GM18907 (cell line): ENCODE data around the gene RPL22L1.
"Not testable (repeated sequence)": the region's sequence is repeated elsewhere in the genome, so short reads cannot be mapped to it uniquely, and the experiment has no call there.

ENCODE experiments used
- ATAC-seq: cut with Tn5 transposase; IDR thresholded peaks from one replicate; pipeline ENCODE4 v1.9.1; 2021; ENCODE audit warnings: mild to moderate bottlenecking, moderate library complexity; ENCODE audit not compliant: unreplicated experiment

The RPL22L1 gene

GRCh38 chr3:170869645-170870593 is at the start of gene RPL22L1:
RPL22L1 (minus strand) TSS chr3:170870195; CDS start chr3:170870167, 28 bp downstream.
- ATAC-seq, result peak; percentile 96

- no peak for ATAC-seq
Observed at GRCh38 chr3:170918715-170919114, 48.7 kb upstream of the RPL22L1 start.

GRCh38 chr3:170914690-170915089 is 44.7 kb upstream of the RPL22L1 start:
- no peak for ATAC-seq

GRCh38 chr3:170914212-170914611 is 44.2 kb upstream of the RPL22L1 start:
- ATAC-seq, result no peak

- no peak for ATAC-seq
Observed at GRCh38 chr3:170911051-170911450, 41.1 kb upstream of the RPL22L1 start.

- ATAC-seq, result no peak
Observed at GRCh38 chr3:170910542-170910941, 40.5 kb upstream of the RPL22L1 start.

GRCh38 chr3:170909129-170909903 is 39.3 kb upstream of the RPL22L1 start:
- no peak for ATAC-seq

- peak; percentile 94 for ATAC-seq
Observed at GRCh38 chr3:170908235-170909116, 38.5 kb upstream of the RPL22L1 start, which contains the start of gene EIF5A2. EIF5A2 (minus strand) TSS chr3:170908637; CDS start chr3:170907806, 831 bp downstream.

GRCh38 chr3:170907637-170908234 is 37.7 kb upstream of the RPL22L1 start:
- ATAC-seq, result peak; percentile 14

- no peak for ATAC-seq
Observed at GRCh38 chr3:170905862-170906261, 35.9 kb upstream of the RPL22L1 start.

- ATAC-seq, result no peak
Observed at GRCh38 chr3:170903123-170903522, 33.1 kb upstream of the RPL22L1 start.

- no peak for ATAC-seq
Observed at GRCh38 chr3:170899455-170899854, 29.5 kb upstream of the RPL22L1 start.

GRCh38 chr3:170897978-170898377 is 28.0 kb upstream of the RPL22L1 start:
- no peak for ATAC-seq

- ATAC-seq, result not testable (repeated sequence)
Observed at GRCh38 chr3:170897199-170897598, 27.2 kb upstream of the RPL22L1 start.

GRCh38 chr3:170896781-170897180 is 26.8 kb upstream of the RPL22L1 start:
- ATAC-seq, result no peak

GRCh38 chr3:170896333-170896732 is 26.3 kb upstream of the RPL22L1 start:
- not testable (repeated sequence) for ATAC-seq

GRCh38 chr3:170893895-170894294 is 23.9 kb upstream of the RPL22L1 start:
- ATAC-seq, result no peak

- no peak for ATAC-seq
Observed at GRCh38 chr3:170889630-170890029, 19.6 kb upstream of the RPL22L1 start.

GRCh38 chr3:170889132-170889531 is 19.1 kb upstream of the RPL22L1 start:
- no peak for ATAC-seq
